Osteoblast (primary cell): ENCODE data around the gene CAPZA2. TPM values are rescaled to one million over a fixed set of nuclear protein-coding genes. Genes with fewer than 3 reads are reported as not detected.

Experiments used
- DNase-seq: peaks from one replicate; pipeline ENCODE4 v3.0.0; 2011; ENCODE audit warnings: low spot score, mixed read lengths; ENCODE audit not compliant: insufficient read length; ENCODE audit errors: missing footprints
- H2AFZ ChIP-seq: 2 replicates; pipeline ENCODE4 v1.6.0; 2011; ENCODE audit warnings: mild to moderate bottlenecking, low read length
- H3K27ac ChIP-seq: 2 replicates; pipeline ENCODE4 v1.5.1; 2011; ENCODE audit warnings: mild to moderate bottlenecking, low read depth, low read length, moderate library complexity
- H3K27me3 ChIP-seq: 2 replicates; pipeline ENCODE4 v1.6.0; 2012; ENCODE audit warnings: mild to moderate bottlenecking, control low read depth, inconsistent platforms, low read length, moderate library complexity; ENCODE audit not compliant: insufficient read depth
- H3K36me3 ChIP-seq: 2 replicates; pipeline ENCODE4 v1.5.1; 2011; ENCODE audit warnings: mild to moderate bottlenecking, low read length, control low read depth, moderate library complexity; ENCODE audit not compliant: insufficient read depth
- H3K4me1 ChIP-seq: 2 replicates; pipeline ENCODE4 v1.5.1; 2011; ENCODE audit warnings: mild to moderate bottlenecking, low read length, control low read depth, moderate library complexity; ENCODE audit not compliant: insufficient read depth
- H3K4me2 ChIP-seq: 2 replicates; pipeline ENCODE4 v1.6.0; 2011; ENCODE audit warnings: mild to moderate bottlenecking, low read length; ENCODE audit not compliant: insufficient read depth
- H3K4me3 ChIP-seq: fragments of 200-600 bp; sonication (generic); 3 replicates; pipeline ENCODE4 v1.5.1; 2012; ENCODE audit warnings: mild to moderate bottlenecking, low read length, inconsistent platforms; ENCODE audit not compliant: insufficient read depth
- H3K79me2 ChIP-seq: 2 replicates; pipeline ENCODE4 v1.6.0; 2012; ENCODE audit warnings: mild to moderate bottlenecking, low read length, control low read depth, inconsistent platforms; ENCODE audit not compliant: insufficient read depth
- H3K9me3 ChIP-seq: 2 replicates; pipeline ENCODE4 v1.5.1; 2011; ENCODE audit warnings: low read depth, low read length, control low read depth
- H4K20me1 ChIP-seq: 2 replicates; pipeline ENCODE4 v1.6.0; 2012; ENCODE audit warnings: mild to moderate bottlenecking, low read length, control low read depth; ENCODE audit not compliant: insufficient read depth
- CTCF ChIP-seq: IDR thresholded peaks from 2 replicates; pipeline ENCODE4 v1.5.1; 2011; ENCODE audit warnings: mild to moderate bottlenecking, low read depth, low read length, moderate library complexity; ENCODE audit errors: extremely low read depth
- total RNA-seq: library from RNA; depleted of rRNA; stranded (reverse); fragments of >200 nt; gene quantifications from 2 replicates; pipeline ENCODE4 v1.2.3, GENCODE V29; 2012

CAPZA2 gene
- total RNA-seq, 1 donor, result 173 TPM

GRCh38 chr7:116918704-116919103 is 56.3 kb downstream of the CAPZA2 start:
- Histone ChIP-seq H3K4me3 (no peak overlapping the region), H3K27me3 (no peaks in the 10 kb centered on the region), H3K4me1 (no peaks in the 10 kb centered on the region), H3K79me2 (no peaks in the 10 kb centered on the region), H2AFZ (no peak overlapping the region), H4K20me1 (peaks cover 2% of the 10 kb centered on the region), H3K9me3 (no peaks in the 10 kb centered on the region), H3K27ac (no peak overlapping the region), H3K36me3 (peaks cover 37% of the 10 kb centered on the region), H3K4me2 (no peak overlapping the region)
- no peak for TF ChIP-seq CTCF
- DNase-seq, result no peak

GRCh38 chr7:116920359-116920758 is 58.0 kb downstream of the CAPZA2 start:
- Histone ChIP-seq H3K4me2 (no peak overlapping the region), H3K79me2 (no peaks in the 10 kb centered on the region), H3K27ac (no peak overlapping the region), H3K9me3 (no peaks in the 10 kb centered on the region), H3K4me3 (no peak overlapping the region), H3K36me3 (peaks cover 25% of the 10 kb centered on the region), H4K20me1 (peaks cover 2% of the 10 kb centered on the region), H3K4me1 (peaks cover 5% of the 10 kb centered on the region), H2AFZ (no peak overlapping the region), H3K27me3 (no peaks in the 10 kb centered on the region)
- no peak for DNase-seq
- TF ChIP-seq CTCF, result no peak

GRCh38 chr7:116922545-116922944 is 60.2 kb downstream of the CAPZA2 start:
- no peak overlapping the region for H2AFZ ChIP-seq
- no peak for DNase-seq
- no peak overlapping the region for H3K4me3 ChIP-seq
- H3K4me1 ChIP-seq, result peaks cover 5% of the 10 kb centered on the region
- no peaks in the 10 kb centered on the region for H3K79me2 ChIP-seq
- no peaks in the 10 kb centered on the region for H3K9me3 ChIP-seq
- no peak for TF ChIP-seq CTCF
- H3K36me3 ChIP-seq, result peaks cover 8% of the 10 kb centered on the region
- peaks cover 2% of the 10 kb centered on the region for H4K20me1 ChIP-seq
- no peak overlapping the region for H3K27ac ChIP-seq
- no peak overlapping the region for H3K4me2 ChIP-seq
- H3K27me3 ChIP-seq, result peaks cover 3% of the 10 kb centered on the region

GRCh38 chr7:116924741-116925140 is 62.4 kb downstream of the CAPZA2 start:
- Histone ChIP-seq H3K36me3 (no peaks in the 10 kb centered on the region), H3K27ac (no peak overlapping the region), H3K27me3 (peaks cover 19% of the 10 kb centered on the region), H4K20me1 (peaks cover 2% of the 10 kb centered on the region), H3K4me3 (no peak overlapping the region), H3K9me3 (no peaks in the 10 kb centered on the region), H2AFZ (no peak overlapping the region), H3K79me2 (no peaks in the 10 kb centered on the region), H3K4me1 (peaks cover 5% of the 10 kb centered on the region), H3K4me2 (peak overlapping the region; percentile 38)
- TF ChIP-seq CTCF, result no peak
- DNase-seq, result peak; percentile 54
